Measurements from ENCODE around the gene TSPOAP1.

The TSPOAP1 gene

GRCh38 chr17:58338841-58339754, 10.5 kb upstream of the TSPOAP1 start:
- DNase-seq = no peak

DNA sequence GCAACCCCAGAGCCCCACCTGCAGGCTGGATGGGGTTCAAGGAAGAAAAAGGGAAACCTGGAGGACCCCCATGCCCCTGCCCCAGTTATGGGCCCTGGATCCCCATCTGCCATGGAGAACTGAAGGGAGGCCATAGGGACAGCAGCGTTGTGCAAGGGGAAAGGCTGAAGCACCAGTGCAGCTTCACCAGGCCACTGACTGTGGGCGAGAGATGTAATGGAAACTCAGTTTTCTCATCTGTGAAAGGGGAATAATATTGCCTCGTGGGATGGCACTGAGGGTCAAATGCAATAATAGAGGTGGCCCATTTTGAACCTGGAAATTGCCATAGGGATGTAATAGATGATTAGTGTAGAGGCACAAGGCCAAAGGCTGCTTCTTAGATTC, 9.9 kb upstream of the TSPOAP1 start:
- no peak for DNase-seq

DNA sequence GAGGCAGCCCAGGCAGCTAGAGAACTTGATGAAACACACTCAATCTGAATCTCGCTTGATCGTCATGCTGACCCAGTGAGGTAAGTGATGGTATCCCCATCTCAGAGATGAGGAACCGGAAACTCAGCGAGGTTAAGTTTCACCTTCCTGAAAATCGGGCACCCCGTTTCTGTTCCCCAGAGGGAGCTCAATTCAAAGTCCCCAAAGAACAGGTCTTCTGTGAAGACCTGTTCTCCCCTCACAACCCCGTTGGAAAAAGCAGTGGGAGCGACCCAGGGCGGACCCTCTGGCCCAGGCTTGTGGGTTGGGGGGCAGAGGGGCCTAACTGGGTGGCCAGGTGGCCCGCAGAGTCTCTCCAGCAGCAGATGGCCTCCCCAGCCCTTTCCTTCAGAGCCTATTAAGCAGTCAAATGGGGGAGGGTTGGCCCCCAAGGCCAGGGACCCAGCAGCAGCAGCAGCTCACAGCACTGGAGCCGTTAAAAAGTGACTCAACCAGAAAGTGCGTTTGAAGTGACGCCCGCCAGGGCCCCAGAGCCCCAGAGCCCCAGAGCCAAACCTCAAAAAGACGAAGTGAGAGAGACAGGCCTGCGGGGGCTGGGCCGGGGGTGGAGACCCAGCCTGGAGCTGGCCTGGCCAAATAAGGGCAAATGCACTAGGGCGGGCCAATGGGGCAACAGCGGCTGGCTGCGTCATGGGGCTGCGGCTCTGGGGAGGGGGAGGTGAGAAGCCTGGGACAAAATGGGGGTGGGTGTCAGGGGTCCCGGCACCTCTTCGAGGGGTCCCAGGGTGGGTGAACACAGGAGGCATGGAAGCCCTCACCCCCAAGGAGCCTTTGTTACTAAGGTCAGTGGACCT, 9.2 kb upstream of the TSPOAP1 start:
- no peak for DNase-seq

GRCh38 chr17:58337210-58337599, 8.6 kb upstream of the TSPOAP1 start:
- DNase-seq = no peak

- DNase-seq = no peak
Observed at GRCh38 chr17:58336456-58337209, 8.0 kb upstream of the TSPOAP1 start.

DNA sequence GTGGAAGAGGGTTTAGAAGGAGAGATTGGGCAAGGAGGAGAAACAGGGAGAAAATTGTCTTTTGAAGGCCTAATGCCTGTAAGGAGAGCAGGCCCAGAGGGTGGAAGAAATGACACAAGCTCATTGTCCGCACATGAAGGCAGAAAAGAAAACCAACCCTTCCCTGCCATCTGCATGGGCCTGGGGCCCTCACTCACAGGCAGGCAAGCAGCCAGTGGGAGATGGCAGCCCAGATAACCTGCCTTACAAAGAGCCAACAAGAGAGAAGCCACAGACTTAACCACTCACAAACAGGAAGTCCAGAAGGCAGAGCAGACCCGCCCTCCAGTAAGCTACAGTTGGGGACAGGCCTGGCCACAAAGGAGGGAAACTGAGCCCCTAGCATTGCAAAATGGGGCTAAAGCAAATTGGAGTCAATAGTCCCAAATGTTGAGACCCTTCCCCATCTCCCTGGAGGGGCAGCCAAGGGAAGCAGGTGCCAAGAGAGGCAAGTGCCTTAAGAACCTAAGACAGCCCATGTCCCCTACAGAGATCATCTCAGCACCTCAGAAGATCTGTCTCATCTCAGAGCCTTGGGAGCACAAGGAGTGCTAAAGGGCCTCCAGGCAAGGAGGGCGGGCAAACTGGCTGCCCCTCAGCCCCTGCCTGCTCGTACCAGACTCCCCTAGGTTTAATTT, 7.3 kb upstream of the TSPOAP1 start:
- no peak for DNase-seq

DNA sequence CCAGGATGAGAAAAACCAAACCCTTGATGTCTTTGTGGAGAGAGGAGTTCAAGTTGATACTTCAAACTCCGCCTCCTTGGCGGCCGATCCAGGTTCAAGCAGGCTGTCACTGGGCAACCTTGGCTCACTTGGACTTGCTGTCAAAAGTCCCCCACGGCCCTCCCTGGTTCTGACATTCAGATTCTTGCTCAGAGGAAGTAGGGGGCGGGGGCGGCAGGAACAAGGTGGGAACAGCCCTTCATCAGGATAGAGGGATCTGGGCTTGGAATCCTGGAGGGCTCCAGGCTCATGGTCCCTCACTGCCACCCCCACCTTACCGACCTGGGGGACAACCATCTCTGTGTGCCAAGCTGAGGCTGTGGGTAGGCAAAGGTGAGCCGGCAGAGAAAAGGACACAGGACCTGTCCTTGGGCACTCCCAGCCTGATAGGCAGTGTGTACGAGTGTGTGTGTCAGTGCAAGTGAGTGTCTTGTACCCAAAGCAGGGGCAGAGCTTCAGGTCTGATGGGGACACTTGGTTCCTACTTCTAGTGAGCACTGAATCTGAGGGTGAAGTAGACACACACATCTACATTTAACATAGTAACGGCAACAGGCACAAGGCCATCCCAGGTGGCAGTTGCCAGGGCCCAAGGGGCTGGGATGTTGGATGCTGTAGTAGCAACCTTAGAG, 6.6 kb upstream of the TSPOAP1 start:
- DNase-seq = no peak

DNA sequence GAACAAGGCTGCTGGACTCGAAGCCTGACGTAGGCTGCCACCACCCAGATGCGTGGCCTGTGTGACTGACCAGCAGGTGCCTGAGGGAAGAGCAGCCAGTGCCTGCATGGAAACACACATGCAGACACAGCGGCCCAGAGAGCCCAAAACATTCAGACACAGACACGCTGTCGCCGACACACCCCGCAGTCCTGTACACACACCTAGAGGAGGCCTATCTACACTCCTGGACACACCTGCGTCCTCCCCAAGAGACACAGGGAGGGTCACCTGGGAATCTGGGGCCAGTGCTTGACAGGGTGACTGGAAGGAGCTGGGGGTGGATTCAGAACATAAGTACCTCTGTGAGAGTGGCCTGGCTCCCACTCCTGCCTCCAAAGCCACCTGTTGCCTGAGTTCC, 6.1 kb upstream of the TSPOAP1 start:
- DNase-seq = no peak

- DNase-seq = no peak
Observed at GRCh38 chr17:58334256-58334655, 5.7 kb upstream of the TSPOAP1 start.

DNA sequence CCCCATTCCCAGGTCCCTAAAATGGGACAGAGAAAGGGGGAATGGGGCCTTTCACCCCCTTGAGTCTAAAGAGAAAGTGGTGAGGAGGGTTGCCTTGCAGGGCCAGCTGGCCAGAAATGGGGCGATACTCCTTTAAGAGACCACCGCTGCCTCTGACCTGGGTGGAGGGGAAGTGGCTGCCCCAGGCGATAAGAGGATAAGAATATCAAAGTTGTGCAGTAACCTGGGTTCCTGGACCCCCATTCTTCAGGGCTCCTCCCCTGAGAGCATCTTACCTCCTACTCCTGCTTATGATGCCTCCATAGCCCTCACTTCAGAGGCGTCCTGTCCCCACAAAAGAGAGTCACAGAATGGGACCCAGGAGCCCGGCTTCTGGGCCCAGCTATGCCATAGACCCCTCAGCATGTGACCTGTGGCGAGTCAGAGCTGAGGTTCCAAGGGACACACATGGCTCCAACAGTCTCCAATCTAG, 5.2 kb upstream of the TSPOAP1 start:
- DNase-seq = no peak

DNA sequence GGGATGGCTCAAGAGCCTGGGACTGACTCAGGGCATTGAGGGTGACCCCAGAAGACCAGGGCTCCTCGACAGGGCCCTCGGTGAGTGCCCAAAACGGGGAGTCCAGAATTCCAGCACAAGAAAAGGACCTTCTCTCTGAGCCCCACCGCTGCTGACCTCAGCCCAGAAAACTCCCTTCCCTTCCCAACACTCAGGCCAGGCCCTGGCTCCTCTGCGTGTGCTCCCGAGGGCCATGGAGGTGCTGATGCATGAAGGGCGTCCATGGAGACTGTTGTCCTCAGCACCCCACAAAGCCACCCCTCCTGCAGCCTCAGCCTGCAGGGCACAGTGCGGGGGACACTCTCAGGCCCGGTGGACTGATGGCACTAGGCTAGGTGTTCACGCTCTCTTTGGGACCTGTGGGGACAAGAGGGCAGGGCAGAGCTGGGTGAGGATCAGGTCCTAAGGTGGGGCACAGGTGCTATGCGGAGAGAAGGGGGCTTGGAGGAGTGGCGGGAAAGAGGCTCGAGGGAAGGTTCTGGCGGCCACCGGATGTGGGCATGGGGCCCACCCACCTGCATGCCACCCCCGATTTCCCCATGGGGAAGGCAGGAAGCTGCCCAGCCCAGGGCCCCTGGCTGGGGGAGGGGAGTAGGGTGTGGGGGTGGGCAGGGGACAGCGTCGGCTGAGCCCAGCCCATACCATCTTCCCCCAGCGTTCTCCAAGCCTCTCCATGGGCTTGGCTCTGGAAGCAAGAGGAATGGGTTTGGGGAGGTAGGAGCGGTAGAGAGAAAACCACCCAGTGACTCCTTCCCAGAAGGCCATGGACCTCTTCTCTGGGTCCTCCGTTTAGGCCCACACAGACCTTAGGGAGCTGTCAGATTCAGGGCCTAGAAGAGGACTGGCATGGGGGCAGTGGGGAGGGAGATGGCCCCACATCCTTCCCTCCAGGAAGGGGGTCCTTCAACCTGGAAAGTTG, 4.5 kb upstream of the TSPOAP1 start:
- DNase-seq = no peak

- DNase-seq = no peak
Observed at GRCh38 chr17:58331815-58332777, 3.5 kb upstream of the TSPOAP1 start.

GRCh38 chr17:58330997-58331814, 2.6 kb upstream of the TSPOAP1 start:
- no peak for DNase-seq

DNA sequence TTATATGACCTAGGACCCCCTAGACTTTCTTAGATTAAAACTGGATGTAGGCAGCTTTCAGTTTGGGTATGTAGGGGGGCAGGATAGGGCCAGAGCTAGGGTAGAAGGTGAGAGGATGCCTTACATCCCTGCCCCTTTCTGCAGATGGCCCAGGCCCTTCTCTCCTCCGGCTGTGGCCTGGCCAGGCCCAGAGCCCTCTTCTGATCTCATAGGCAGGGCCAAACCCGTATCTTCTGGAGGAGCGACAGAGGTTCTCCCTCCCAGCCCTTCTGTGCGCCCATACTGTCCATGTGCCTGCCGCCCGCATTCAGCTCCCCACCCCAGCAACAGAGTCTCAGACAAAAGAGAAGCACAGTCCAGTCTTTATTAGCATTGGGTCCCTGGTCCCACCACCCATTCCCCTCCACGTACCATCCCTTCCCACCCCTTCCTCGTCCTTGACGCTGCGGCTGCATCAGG, 2.0 kb upstream of the TSPOAP1 start:
- DNase-seq = no peak

GRCh38 chr17:58329810-58330537, 1.4 kb upstream of the TSPOAP1 start:
- no peak for DNase-seq

DNA sequence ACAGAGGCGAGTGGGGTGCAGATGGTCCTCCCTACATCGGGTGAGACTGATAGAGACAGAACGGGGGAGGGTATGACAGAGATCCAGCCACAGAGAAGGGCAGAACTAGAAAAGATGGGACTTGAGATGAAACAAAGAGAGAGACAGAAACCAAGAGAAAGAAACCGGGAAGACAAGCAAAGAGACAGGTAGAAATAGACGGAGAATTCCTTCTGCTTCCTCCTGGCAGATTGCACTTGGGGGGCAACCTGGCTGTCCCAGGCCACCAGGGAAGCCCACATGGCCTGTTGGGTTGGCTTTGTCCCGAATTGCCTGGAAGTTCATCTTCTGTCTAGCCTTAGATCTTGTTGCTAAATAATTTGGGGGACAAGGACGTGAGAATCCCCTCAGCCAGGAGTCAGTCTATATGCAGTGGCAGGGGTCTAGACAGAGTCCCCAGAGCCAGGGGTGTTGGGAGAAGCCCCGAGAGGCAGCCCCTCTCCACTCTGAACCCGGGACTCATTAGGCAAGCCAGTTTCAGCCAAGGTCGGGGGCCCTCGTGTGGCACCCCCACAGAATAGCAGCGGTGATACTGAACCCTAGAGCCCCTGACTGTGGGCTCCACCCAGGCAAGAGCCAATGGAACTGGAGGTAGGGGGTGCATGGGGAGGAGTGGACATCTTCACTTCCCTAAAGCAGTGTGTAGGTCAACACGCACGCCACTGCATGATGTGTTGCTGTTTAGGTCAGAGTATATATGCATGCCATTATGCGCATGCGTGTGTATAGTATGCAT, 627 bp upstream of the TSPOAP1 start:
- DNase-seq = no peak

All from SHP77 treated with DMSO at 0.1 percent for 48 hours (cell line).